PFSK-1 (cell line): ENCODE measurements around the gene SLX9.

Source experiments
- FOXP2 ChIP-seq: optimal IDR thresholded peaks from 2 replicates; pipeline ENCODE3; 2011; ENCODE audit warnings: borderline replicate concordance, control low read depth, inconsistent platforms; ENCODE audit not compliant: insufficient read depth; ENCODE audit errors: extremely low read length, extremely low read depth
- POLR2AphosphoS5 ChIP-seq: IDR thresholded peaks from 2 replicates; pipeline ENCODE4 v1.6.1; 2012; ENCODE audit warnings: low read depth, mild to moderate bottlenecking, control low read depth, low read length, moderate library complexity
- REST ChIP-seq, 2 experiments: IDR thresholded peaks; 2 replicates each; pipeline versions ENCODE4 v1.6.1 to v1.8.0; 2011 to 2012; ENCODE audit warnings: low read depth in 2 of 2, low read length in 2 of 2, control low read depth in 1 of 2, inconsistent platforms in 1 of 2, mild to moderate bottlenecking in 1 of 2, moderate library complexity in 1 of 2; ENCODE audit not compliant: insufficient read depth in 1 of 2
- SIN3A ChIP-seq: IDR thresholded peaks from 2 replicates; pipeline ENCODE4 v1.6.1; 2012; ENCODE audit warnings: mild to moderate bottlenecking, low read length, moderate library complexity, borderline replicate concordance; ENCODE audit not compliant: insufficient read depth
- TAF1 ChIP-seq: IDR thresholded peaks from 2 replicates; pipeline ENCODE4 v1.6.1; 2012; ENCODE audit warnings: low read length, control low read depth, borderline replicate concordance; ENCODE audit not compliant: insufficient read depth

Gene SLX9

GRCh38 chr21:44905016-44905727 is 34.7 kb upstream of the SLX9 start:
- TF ChIP-seq TAF1 (no peak), SIN3A (no peak), FOXP2 (no peak)

GRCh38 chr21:44905728-44906090 is 34.1 kb upstream of the SLX9 start:
- no peak for TF ChIP-seq FOXP2

- TF ChIP-seq FOXP2, result no peak
- no peak for TF ChIP-seq REST (IDR thresholded peaks at IDR 0.05; ENCODE audit: insufficient read depth in 1 of 2, low read depth in 2 of 2, low read length in 2 of 2)
- TF ChIP-seq TAF1, result no peak
- no peak for TF ChIP-seq POLR2AphosphoS5
- TF ChIP-seq SIN3A, result no peak
These were observed 32.4 kb upstream of the SLX9 start for GRCh38 chr21:44907225-44907965.

- no peak for TF ChIP-seq TAF1
- TF ChIP-seq SIN3A, result no peak
- no peak for TF ChIP-seq FOXP2
- no peak for TF ChIP-seq POLR2AphosphoS5
- TF ChIP-seq REST (IDR thresholded peaks at IDR 0.05; ENCODE audit: insufficient read depth in 1 of 2, low read depth in 2 of 2, low read length in 2 of 2), result no peak
These were observed 31.6 kb upstream of the SLX9 start for GRCh38 chr21:44907966-44908895.

GRCh38 chr21:44908908-44909307 is 30.9 kb upstream of the SLX9 start:
- no peak for TF ChIP-seq FOXP2
- TF ChIP-seq REST (IDR thresholded peaks at IDR 0.05; ENCODE audit: insufficient read depth in 1 of 2, low read depth in 2 of 2, low read length in 2 of 2), result no peak
- no peak for TF ChIP-seq TAF1
- no peak for TF ChIP-seq POLR2AphosphoS5
- TF ChIP-seq SIN3A, result no peak
